NCI-H1105 treated with DMSO at 0.1 percent for 48 hours (cell line): ENCODE data around the gene SLC29A2.
A peak's percentile ranks its signal among the peaks of the same experiment; 100 is the strongest.

ENCODE experiments used
- DNase-seq: peaks from one replicate; lab custom pipeline; 2025; lab: John Stamatoyannopoulos, UW

SLC29A2 gene

GRCh38 chr11:66347425-66348276 lies 23.9 kb downstream of the SLC29A2 start, which contains the start of gene B4GAT1:
TSS of gene B4GAT1 (minus strand) at chr11:66347629. CDS start at chr11:66347545, 84 bp downstream.
- DNase-seq: peak; percentile 80

DNA sequence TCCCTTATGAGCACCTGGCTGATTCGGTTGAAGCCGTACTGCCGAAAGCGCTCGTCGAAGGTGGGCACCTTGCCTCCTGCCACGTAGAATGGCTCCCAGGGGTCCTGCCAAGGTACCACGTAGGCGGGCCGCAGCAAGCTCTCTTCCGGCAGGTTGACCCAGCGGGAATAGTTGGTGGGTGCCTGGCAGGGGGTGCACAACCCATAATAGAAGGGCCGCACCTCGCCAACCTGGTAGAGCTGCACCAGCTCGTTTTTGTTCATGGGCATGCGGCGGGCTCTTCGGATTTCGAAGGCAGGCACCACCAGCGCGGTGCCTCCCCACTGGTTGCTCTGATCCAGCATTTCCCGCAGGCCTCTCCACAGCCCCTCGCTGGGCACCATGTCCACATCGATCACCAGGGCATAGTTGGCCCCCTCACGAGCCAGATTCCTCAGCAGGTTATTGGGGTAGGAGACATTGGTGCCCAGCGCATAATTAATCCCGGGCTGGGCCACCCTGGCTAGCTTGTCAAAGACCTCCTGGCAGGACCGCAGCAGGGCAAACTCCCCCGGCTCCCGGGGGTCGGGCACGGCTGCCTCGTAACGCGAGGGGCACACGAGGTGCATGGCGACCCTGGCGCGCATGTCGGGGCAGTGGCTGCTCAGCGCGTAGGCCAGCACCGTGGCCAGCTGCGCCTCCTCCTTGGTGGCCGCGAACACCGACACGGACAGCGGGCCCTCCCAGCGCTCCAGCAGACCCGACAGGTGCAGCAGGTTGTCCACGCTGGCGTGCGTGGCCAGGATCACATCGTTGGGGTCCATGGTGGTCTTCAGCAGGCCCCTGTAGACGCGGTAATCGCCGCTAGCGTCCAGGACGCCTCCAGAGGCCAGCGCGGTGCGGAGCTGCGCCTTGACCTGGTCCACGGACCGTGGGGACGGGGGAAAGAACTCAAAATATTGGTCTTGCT lies 24.8 kb downstream of the SLC29A2 start:
- no peak for DNase-seq

GRCh38 chr11:66345316-66345649 lies 26.3 kb downstream of the SLC29A2 start:
- DNase-seq: no peak

- peak; percentile 95 for DNase-seq
Measured at GRCh38 chr11:66344550-66345315, 26.8 kb downstream of the SLC29A2 start, which contains the start of gene BRMS1. TSS of gene BRMS1 (minus strand) at chr11:66345104. CDS start at chr11:66342234, 2,870 bp downstream.

- no peak for DNase-seq
Measured at GRCh38 chr11:66343176-66343575, 28.4 kb downstream of the SLC29A2 start.

DNA sequence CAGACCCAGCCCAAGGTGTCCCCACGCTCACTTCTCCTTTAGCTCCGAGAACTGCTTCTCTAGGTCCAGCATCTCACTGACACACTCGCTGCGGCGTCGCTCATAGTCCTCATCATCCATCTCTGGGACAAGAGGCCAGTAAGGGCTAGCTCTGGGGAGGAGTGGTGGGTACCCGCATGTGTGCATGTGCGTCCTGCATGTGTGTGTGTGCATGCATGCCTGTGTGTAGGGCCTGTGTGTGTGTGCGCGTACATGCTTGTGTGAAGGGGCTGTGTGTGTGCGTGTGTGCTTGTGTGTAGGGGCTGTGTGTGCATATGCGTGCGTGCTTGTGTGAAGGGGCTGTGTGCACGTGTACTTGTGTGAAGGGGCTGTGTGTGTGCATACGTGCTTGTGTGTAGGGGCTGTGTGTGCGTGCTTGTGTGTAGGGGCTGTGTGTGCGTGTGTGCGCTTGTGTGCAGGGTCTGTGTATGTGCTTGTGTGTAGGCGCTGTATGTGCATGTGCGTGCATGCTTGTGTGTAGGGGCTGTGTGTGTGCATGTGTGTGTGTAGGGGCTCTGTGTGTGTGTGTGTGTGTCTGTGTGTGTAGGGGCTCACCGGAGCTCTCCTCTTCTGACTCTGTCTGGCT lies 29.9 kb downstream of the SLC29A2 start:
- DNase-seq: no peak

DNA sequence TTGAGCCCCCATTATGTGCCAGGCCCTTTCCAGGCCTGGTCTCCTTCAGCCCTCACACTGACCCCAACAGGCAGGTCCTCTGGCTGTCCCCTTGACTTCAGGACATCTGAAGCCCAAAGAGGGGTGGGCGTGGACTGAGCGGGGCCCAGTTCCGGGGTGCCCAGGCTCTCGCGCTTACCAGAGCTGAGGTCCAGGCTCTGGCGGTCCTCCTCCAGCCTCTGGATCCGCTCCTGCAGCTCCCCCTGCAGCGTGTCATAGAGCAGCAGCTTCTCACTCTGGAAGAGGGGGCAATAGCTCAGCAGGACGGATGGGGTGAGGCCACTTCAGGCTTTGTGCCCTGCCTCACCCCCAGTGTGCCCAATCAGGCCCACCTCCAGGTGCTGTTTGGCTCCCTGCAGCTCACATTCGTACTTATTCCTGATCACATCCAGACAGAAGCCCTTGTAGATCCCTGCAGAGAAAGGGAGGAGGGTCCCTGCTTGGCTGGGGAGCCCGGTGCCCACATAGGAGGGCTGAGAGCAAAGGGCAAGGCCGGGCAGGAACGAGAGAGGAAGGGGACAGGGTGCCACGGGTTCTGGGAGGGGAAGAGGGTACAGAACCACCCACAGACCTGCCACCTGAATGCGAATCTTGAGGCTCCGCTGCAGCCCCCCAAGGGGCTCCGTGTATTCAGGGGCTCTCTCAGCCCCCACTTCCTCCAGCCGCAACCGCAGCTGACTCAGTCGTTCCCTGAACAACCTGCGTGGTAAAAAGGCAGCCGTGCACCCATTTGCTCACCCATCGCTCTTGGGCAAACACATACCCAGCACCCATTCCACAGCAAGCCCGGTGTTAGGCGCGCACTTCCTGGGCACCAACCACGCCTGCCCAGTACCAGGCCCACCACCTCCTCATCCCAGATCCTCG lies 30.7 kb downstream of the SLC29A2 start:
- DNase-seq: no peak

DNA sequence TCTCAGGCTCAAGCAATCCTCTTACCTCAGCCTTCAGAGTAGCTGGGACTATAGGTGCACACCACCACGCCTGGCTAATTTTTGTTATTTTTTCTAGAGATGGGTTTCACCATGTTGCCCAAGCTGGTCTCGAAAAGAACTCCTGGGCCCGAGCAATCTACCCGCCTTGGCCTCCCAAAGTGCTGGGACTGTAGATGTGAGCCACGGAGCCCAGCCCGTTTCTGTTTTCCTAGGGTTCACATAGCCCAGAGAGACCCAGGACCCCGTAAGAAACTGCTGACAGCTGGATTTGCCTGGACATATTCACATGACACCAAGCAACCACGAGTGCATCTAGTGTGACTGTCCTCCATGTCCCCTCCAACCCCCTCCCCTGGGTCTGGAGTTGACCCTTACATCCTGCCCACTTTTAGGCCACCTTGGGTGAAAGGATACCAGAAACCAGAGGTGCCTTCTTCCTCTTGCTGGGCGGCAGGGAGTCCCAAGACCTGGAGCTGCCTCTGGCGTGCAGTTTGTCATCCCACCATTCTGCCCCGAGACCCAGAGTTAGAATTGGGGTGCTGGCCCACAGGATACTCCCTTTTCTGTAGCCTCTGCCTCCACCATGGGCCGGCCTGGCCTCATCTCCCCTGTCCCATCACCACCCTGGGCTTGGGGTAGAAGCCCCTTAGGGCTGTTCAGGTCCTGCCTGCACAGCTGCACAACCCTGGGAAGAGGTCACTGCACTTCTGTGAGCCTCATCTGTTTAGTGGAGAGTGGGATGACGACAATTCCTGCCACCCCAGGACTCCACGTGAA lies 31.7 kb downstream of the SLC29A2 start:
- DNase-seq: no peak

GRCh38 chr11:66339162-66339675 lies 32.3 kb downstream of the SLC29A2 start:
- DNase-seq: no peak

DNA sequence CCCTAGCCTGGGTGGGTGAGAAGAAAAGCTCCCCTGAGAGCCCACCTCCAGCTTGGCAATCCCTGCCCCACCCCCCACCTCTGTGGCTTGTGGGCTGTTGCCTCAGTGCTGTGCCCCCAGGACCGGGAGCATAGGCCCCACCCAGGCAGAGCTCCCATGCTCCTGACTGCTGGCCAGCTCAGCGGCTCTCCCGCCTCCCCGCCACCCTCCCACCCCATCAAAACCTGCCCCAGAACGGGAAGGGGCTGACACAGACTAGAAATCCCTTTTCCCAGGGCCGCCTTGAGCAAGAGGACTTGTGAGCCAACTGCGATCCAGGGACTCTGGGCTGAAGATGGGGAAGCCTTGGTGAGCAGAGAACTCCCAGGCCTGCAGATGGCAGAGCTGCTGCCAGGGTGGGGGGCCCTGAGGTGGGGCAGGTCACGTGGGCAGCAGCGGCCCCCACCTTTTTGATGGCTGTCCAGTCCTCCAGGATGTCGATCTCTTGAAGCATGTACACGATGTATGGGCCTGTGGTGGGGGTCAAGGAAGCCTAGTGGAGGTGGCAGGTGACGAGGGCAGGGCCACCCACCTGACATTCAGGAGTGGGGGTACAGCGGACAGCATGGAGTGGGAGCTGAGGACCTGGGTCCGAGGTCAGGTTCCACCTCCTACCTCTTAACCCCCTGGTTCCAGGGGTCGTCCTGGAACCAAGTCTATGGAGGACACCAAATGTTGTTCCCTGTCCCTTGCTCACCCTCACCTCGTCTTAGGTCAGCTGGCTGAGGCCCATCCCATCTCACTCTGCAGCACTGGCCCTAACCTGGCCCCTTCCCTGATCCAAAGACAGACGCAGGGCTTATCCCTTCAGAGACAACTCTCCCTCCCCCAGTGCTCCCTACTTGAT lies 33.0 kb downstream of the SLC29A2 start:
- no peak for DNase-seq

DNA sequence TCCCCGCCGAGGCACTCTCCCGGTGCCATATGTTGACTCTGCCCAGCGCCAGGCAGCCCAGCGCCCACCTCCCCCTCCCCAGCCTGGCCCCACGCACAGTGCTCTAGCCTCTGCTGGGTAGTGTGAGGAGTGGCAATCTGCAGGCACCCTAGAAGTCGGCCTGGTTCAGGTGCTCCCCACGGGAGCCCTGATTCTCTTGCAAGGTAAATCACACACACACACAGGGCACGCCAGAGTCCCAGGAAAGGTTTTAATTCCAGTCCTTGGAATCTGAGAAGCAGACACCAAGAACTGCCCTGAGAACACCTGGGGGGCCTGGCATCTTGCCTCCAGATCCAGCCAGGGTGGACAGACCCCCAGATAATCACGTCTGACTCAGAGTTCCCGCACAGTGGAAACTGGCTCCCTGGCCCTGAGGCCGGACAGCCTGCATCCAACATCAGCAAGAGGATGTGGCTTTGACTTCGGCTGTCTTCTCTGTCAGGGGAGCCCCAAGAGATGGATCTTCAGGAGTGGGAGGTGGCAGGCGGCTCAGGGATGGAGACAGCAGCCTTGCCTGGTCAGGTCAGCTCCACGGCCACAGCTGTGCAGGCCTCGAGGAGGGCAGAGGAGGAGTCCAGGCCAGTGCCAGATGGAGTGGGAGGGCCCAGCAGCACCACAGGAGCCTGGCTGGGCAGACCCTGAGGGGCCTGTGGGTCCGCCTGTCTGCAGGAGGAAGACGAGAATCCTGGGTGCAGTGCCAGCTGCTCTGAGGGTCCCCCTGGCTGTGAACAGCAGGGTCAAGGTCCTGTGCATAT lies 34.3 kb downstream of the SLC29A2 start:
- no peak for DNase-seq

DNA sequence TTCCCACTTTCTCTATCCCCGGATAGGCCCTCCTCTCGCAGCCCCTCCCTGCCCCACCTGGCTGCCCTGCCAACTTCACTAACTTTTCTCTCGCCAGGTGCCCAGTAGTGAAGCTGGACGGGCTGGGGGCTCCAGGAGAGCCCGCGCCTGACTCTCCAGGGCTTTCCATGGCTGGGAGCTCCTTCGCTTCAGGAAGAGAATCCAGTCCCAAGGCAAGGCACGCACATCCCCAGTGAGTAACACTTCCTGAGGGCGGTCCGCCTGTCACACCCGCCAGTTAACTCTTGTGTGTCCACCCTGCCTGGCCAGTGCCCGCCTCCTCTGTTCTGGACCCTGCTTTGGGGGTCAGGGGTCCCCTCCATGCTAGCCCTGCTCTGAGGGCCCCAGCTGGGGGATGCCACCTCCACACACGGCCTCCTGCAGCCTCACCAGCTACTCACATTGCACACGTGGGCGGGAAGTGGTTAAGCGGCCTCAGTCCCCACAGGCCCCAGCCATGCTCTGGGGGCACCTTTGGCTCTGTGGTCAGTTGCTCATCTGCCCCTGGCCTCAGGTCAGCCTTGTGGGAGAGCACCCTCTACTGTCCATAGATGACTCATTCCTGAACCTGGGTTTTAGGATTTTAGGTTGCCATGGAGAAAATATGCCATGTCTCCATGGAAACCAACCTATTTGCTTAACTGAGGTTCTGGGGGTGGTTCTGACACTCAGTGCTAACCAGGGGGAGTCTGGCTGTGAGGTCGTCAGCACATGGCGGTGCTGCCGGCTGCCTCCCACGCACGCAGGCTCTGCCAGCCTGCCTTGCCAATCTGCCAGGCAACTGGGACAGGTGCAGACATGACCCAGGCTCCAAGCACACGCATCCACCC lies 35.1 kb downstream of the SLC29A2 start, which contains the start of gene RIN1:
RIN1 (minus strand) TSS at position 201 of the 869 bp plus-strand sequence; CDS start at position 169, 32 bp downstream.
- DNase-seq: peak; percentile 75

DNA sequence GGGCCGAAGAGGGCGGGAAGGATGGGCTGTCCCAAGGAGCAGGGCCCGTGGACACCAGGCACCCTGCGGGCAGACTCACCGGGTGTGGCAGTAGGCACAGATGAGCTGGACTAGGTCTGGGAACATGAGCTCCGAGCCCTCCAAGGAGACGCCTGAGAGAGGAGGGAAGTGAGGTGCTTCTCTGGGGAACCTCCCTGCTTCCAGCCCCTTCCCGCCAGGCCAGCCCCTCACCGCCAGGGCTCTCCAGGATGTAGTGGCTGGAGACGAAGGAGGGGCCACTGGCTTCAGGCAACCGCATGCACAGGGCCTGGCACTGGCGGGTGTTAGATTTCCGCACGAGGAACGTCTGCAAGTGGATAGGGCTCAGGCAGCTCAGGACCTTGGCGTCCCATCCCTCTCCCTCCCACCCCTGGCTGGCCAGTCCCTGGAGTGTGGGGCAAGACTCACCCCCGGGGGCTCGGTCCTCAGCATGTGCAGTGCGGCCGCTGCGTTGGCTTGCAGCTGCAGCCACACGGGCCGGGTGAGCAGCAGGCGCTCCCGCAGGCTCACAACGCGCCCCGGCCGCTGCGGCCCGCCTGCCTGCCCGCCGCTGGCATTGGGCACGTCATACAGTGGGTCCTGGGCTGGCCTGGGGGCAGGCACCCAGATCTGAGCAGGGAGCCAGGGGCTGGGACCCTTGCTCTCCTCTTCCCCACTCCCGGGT lies 35.9 kb downstream of the SLC29A2 start:
- DNase-seq: no peak

DNA sequence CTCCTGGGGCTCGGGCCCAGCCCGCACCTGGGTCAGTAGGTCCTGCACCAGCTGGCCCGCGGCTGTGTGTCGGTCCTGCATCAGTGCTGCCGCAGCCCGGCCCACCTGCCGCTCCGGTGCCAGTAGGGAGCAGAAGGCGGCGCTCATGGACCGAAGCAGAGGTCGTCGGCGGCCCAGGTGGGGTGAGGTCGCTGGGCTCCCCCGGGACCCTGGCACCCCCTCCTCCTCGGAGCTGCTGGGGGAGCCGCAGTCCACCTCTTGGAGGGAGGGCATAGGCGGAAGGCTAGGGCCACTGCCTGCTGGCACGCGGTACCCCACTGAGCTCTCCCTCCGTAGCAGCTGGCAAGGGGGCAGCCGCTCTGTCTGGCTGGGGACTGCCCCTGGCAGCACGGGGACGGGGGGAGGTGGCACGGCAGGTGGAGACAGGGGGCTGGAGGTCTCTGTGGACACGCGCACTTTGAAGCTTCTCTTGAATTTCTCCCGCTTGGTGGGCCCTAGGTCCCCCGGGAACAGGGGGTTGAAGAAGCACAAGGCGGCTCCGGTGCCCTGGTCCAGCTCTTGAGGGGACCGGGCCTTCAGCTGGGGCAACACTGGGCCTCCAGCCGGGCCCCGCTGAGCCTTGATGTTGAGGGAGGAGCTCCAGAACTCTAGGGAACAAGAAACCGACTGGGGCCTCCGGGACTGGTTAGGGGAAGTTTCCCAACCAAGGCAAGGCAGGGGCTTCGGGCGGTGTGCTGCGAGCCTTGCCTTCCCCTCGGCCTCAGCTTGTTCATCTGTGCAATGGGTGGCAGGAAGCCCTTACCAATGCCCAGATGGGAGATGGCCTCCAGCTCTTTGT lies 36.7 kb downstream of the SLC29A2 start:
- DNase-seq: no peak
